Measurements from ENCODE around the gene PLCXD3. TPM values are rescaled to one million over a fixed set of nuclear protein-coding genes. Genes with fewer than 3 reads are reported as not detected.

The PLCXD3 gene
- total RNA-seq, 1 experiment from 2014 or later = 5.0 TPM

GRCh38 chr5:41558295-41558694 lies 47.9 kb upstream of the PLCXD3 start:
- 0 out of 2 replicates have a peak, but pooled peaks cover 5% of the 10 kb centered on the region for H3K4me1 ChIP-seq (ENCODE audit: insufficient read depth, low read length)
- H3K9me3 ChIP-seq (ENCODE audit: low read length) = no peaks in the 10 kb centered on the region
- POLR2A ChIA-PET (ENCODE audit: unreplicated experiment) = no interaction called here
- no peak overlapping the region for H3K4me2 ChIP-seq (ENCODE audit: low read length)
- H3K79me2 ChIP-seq (ENCODE audit: low read length) = no peaks in the 10 kb centered on the region
- no peaks in the 10 kb centered on the region for H3K27me3 ChIP-seq (ENCODE audit: low read length)
- no peak overlapping the region for H3K4me3 ChIP-seq (ENCODE audit: low read length)
- no peaks in the 10 kb centered on the region for H3F3A ChIP-seq (ENCODE audit: low read length, unreplicated experiment)
- intact Hi-C loops (cut with micrococcal nuclease) = no loop called here
- H4K20me1 ChIP-seq (ENCODE audit: low read length) = no peaks in the 10 kb centered on the region
- TF ChIP-seq EZH2phosphoT487 (IDR thresholded peaks at IDR 0.05; ENCODE audit: borderline replicate concordance, low read length) (no peak), EZH2 (IDR thresholded peaks at IDR 0.05; ENCODE audit: low read length, unreplicated experiment) (no peak), CTCF (conservative IDR thresholded peaks at IDR 0.05; ENCODE audit: low read depth, low read length) (no peak)
- CTCF ChIA-PET = no interaction called here
- H3K9me2 ChIP-seq (replicated peaks; ENCODE audit: low read length) = no peaks in the 10 kb centered on the region
- H3K9ac ChIP-seq (ENCODE audit: low read length) = no peak overlapping the region
- no peak overlapping the region for H3K27ac ChIP-seq (ENCODE audit: low read length)
- ATAC-seq = no peak
- no peak for DNase-seq
- no peak overlapping the region for H2AFZ ChIP-seq (ENCODE audit: low read length)
- H3K36me3 ChIP-seq (ENCODE audit: low read depth, low read length) = no peaks in the 10 kb centered on the region
- BruUV-seq (replicated peaks) = no TSS peak

GRCh38 chr5:41547991-41548390 lies 37.6 kb upstream of the PLCXD3 start:
- Histone ChIP-seq H3K27me3 (ENCODE audit: low read length) (no peaks in the 10 kb centered on the region), H3K79me2 (ENCODE audit: low read length) (no peaks in the 10 kb centered on the region)
- BruUV-seq (replicated peaks) = no TSS peak

More at GRCh38 chr5:41547991-41548390, 37.6 kb upstream of the PLCXD3 start:
- ATAC-seq (no peak), DNase-seq (no peak)
- no peak overlapping the region for H3K4me2 ChIP-seq (ENCODE audit: low read length)
- TF ChIP-seq EZH2 (IDR thresholded peaks at IDR 0.05; ENCODE audit: low read length, unreplicated experiment) (no peak), EZH2phosphoT487 (IDR thresholded peaks at IDR 0.05; ENCODE audit: borderline replicate concordance, low read length) (no peak), CTCF (conservative IDR thresholded peaks at IDR 0.05; ENCODE audit: low read depth, low read length) (no peak)
- no peaks in the 10 kb centered on the region for H3F3A ChIP-seq (ENCODE audit: low read length, unreplicated experiment)
- no peak overlapping the region for H3K4me3 ChIP-seq (ENCODE audit: low read length)
- no peaks in the 10 kb centered on the region for H3K4me1 ChIP-seq (ENCODE audit: insufficient read depth, low read length)
- CTCF ChIA-PET = no interaction called here
- H3K9me2 ChIP-seq (replicated peaks; ENCODE audit: low read length) = no peaks in the 10 kb centered on the region
- no peak overlapping the region for H2AFZ ChIP-seq (ENCODE audit: low read length)
- intact Hi-C loops (cut with micrococcal nuclease) = no loop called here
- peaks cover 4% of the 10 kb centered on the region; the same call in 1 of the 2 replicates for H3K9me3 ChIP-seq (ENCODE audit: low read length)
- no peaks in the 10 kb centered on the region for H3K36me3 ChIP-seq (ENCODE audit: low read depth, low read length)
- POLR2A ChIA-PET (ENCODE audit: unreplicated experiment) = no interaction called here
- H3K27ac ChIP-seq (ENCODE audit: low read length) = no peak overlapping the region
- H4K20me1 ChIP-seq (ENCODE audit: low read length) = no peaks in the 10 kb centered on the region
- H3K9ac ChIP-seq (ENCODE audit: low read length) = no peak overlapping the region
